Hematopoietic multipotent progenitor cell treated with erythropoietin and hydrocortisone succinate and interleukin-3 and kit ligand, for 17 days (in vitro differentiated cells): Measurements from ENCODE around the gene MRPS7.

ENCODE experiments used
- DNase-seq: peaks from one replicate; pipeline ENCODE4 v3.0.0-alpha.2; 2015; ENCODE audit warnings: low spot score

MRPS7 gene

GRCh38 chr17:75308732-75309629, 47.3 kb downstream of the MRPS7 start:
- DNase-seq = no peak

- no peak for DNase-seq
These were observed 52.4 kb downstream of the MRPS7 start for GRCh38 chr17:75313941-75314551.

GRCh38 chr17:75315541-75316243, 54.0 kb downstream of the MRPS7 start:
- no peak for DNase-seq
